Activated T-cell treated with anti-CD3 and anti-CD28 coated beads, Interleukin-2, amount 50 U/mL, for 24 hours (primary cell): ENCODE data around the gene PLXDC2.
"Not testable (repeated sequence)": the region's sequence is repeated elsewhere in the genome, so short reads cannot be mapped to it uniquely, and the experiment has no call there.

Experiments used
- DNase-seq: peaks from one replicate; pipeline ENCODE4 v3.0.0-alpha.2; 2020
- H3K27ac Mint-ChIP-seq: 2 replicates; pipeline ENCODE4 v1.8.0; 2020; ENCODE audit warnings: mild to moderate bottlenecking, mixed read lengths
- H3K27me3 Mint-ChIP-seq: 2 replicates; pipeline ENCODE4 v1.8.0; 2020; ENCODE audit warnings: mixed read lengths
- H3K36me3 Mint-ChIP-seq: 2 replicates; pipeline ENCODE4 v1.8.0; 2020; ENCODE audit warnings: low read depth, mixed read lengths
- H3K4me1 Mint-ChIP-seq: 2 replicates; pipeline ENCODE4 v1.8.0; 2020; ENCODE audit warnings: low read depth, mixed read lengths
- H3K4me3 Mint-ChIP-seq: 2 replicates; pipeline ENCODE4 v1.8.0; 2020; ENCODE audit warnings: mild to moderate bottlenecking, moderate library complexity, mixed read lengths
- H3K9me3 Mint-ChIP-seq: 2 replicates; pipeline ENCODE4 v1.8.0; 2020; ENCODE audit warnings: mixed read lengths

Gene PLXDC2

DNA sequence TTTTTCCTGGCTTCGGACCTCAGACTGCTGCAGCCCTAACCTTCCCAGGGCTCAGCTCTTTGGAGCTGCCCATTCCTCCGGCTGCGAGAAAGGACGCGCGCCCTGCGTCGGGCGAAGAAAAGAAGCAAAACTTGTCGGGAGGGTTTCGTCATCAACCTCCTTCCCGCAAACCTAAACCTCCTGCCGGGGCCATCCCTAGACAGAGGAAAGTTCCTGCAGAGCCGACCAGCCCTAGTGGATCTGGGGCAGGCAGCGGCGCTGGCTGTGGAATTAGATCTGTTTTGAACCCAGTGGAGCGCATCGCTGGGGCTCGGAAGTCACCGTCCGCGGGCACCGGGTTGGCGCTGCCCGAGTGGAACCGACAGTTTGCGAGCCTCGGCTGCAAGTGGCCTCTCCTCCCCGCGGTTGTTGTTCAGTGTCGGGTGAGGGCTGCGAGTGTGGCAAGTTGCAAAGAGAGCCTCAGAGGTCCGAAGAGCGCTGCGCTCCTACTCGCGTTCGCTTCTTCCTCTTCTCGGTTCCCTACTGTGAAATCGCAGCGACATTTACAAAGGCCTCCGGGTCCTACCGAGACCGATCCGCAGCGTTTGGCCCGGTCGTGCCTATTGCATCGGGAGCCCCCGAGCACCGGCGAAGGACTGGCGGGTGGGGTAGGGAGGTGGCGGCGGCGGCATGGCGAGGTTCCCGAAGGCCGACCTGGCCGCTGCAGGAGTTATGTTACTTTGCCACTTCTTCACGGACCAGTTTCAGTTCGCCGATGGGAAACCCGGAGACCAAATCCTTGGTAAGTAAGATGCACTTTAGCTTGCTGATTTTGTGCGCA lies at the start of gene PLXDC2:
TSS of gene PLXDC2 (plus strand) at position 22 of the 820 bp plus-strand sequence.
- H3K4me3 Mint-ChIP-seq: peak within 1 kb of the TSS; percentile 45
- no peaks in the 10 kb centered on the region for H3K4me1 Mint-ChIP-seq
- no peaks in the 10 kb centered on the region for H3K9me3 Mint-ChIP-seq
- H3K36me3 Mint-ChIP-seq: no peaks in the 10 kb centered on the region
- peaks cover 47% of the 10 kb centered on the region for H3K27me3 Mint-ChIP-seq
- no peak within 1 kb of the TSS for H3K27ac Mint-ChIP-seq
- DNase-seq: peak; percentile 26

DNA sequence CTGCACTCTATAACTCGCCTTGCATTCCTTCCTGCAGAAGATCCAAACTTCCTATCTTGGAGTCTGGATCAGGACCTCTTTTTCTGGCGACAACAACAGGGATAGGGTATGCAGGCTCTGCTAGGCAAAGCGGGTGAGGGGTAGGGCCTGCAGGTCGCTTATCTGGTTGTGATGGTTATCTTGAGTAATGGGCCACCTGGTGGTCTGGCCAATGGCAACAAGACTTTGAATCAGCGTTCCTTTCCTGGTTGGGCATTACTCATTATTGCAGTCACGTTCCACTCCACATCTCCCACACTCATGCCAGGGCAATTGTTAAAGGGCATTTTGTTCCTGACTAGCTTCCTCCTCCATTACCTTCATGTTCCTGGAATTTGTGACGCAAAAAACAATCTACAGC lies 48.4 kb upstream of the PLXDC2 start:
- Mint-ChIP-seq H3K4me3 (no peak overlapping the region), H3K9me3 (peaks cover 5% of the 10 kb centered on the region), H3K4me1 (no peaks in the 10 kb centered on the region), H3K27me3 (no peaks in the 10 kb centered on the region), H3K36me3 (no peaks in the 10 kb centered on the region), H3K27ac (no peak overlapping the region)
- DNase-seq: no peak

- DNase-seq: not testable (repeated sequence)
Measured at GRCh38 chr10:19769826-19770225, 46.4 kb upstream of the PLXDC2 start.

GRCh38 chr10:19772972-19773371 lies 43.3 kb upstream of the PLXDC2 start:
- no peak for DNase-seq
- Mint-ChIP-seq H3K4me1 (no peaks in the 10 kb centered on the region), H3K4me3 (no peak overlapping the region), H3K36me3 (no peaks in the 10 kb centered on the region), H3K9me3 (peaks cover 6% of the 10 kb centered on the region), H3K27me3 (no peaks in the 10 kb centered on the region), H3K27ac (no peak overlapping the region)

More at GRCh38 chr10:19769826-19770225, 46.4 kb upstream of the PLXDC2 start:
- H3K9me3 Mint-ChIP-seq, H3K4me3 Mint-ChIP-seq, H3K27me3 Mint-ChIP-seq, H3K36me3 Mint-ChIP-seq, H3K27ac Mint-ChIP-seq, H3K4me1 Mint-ChIP-seq: not testable (repeated sequence)

- Mint-ChIP-seq H3K36me3 (no peaks in the 10 kb centered on the region), H3K4me3 (no peak overlapping the region), H3K27ac (no peak overlapping the region), H3K9me3 (peaks cover 4% of the 10 kb centered on the region), H3K27me3 (no peaks in the 10 kb centered on the region), H3K4me1 (no peaks in the 10 kb centered on the region)
- no peak for DNase-seq
Measured at GRCh38 chr10:19775296-19775695, 40.9 kb upstream of the PLXDC2 start.

- peaks cover 4% of the 10 kb centered on the region for H3K9me3 Mint-ChIP-seq
- H3K4me1 Mint-ChIP-seq: no peaks in the 10 kb centered on the region
- no peak overlapping the region for H3K27ac Mint-ChIP-seq
- H3K4me3 Mint-ChIP-seq: no peak overlapping the region
- H3K36me3 Mint-ChIP-seq: no peaks in the 10 kb centered on the region
- H3K27me3 Mint-ChIP-seq: no peaks in the 10 kb centered on the region
- DNase-seq: no peak
Measured at GRCh38 chr10:19777806-19778205, 38.4 kb upstream of the PLXDC2 start.

DNA sequence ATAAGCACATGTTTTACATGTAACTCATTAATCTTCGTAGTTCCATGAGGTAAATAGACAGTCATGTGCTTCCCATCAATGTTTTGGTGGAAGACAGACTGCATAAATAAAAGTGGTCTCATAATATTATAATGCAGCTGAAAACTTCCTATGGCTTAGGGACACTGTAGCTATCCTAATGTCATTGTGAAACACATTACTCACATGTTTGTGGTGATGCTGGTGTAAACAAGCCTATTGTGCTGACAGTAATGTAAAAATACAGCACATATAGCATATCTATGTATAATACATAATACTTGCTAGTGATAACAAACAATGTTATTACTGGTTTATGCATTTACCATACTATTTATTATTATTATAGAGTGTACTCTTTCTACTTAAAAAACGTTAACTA lies 37.2 kb upstream of the PLXDC2 start:
- Mint-ChIP-seq H3K9me3 (peaks cover 4% of the 10 kb centered on the region), H3K36me3 (no peaks in the 10 kb centered on the region), H3K27ac (no peak overlapping the region), H3K4me3 (no peak overlapping the region), H3K4me1 (no peaks in the 10 kb centered on the region), H3K27me3 (no peaks in the 10 kb centered on the region)
- DNase-seq: no peak

GRCh38 chr10:19782430-19783089 lies 33.7 kb upstream of the PLXDC2 start:
- Mint-ChIP-seq H3K36me3 (no peaks in the 10 kb centered on the region), H3K9me3 (no peaks in the 10 kb centered on the region), H3K27ac (no peak overlapping the region), H3K4me3 (no peak overlapping the region), H3K4me1 (no peaks in the 10 kb centered on the region), H3K27me3 (no peaks in the 10 kb centered on the region)
- DNase-seq: no peak

GRCh38 chr10:19783721-19784120 lies 32.5 kb upstream of the PLXDC2 start:
- no peaks in the 10 kb centered on the region for H3K36me3 Mint-ChIP-seq
- H3K4me3 Mint-ChIP-seq: no peak overlapping the region
- H3K4me1 Mint-ChIP-seq: no peaks in the 10 kb centered on the region
- H3K27me3 Mint-ChIP-seq: no peaks in the 10 kb centered on the region
- H3K27ac Mint-ChIP-seq: no peak overlapping the region
- no peaks in the 10 kb centered on the region for H3K9me3 Mint-ChIP-seq
- DNase-seq: no peak

DNA sequence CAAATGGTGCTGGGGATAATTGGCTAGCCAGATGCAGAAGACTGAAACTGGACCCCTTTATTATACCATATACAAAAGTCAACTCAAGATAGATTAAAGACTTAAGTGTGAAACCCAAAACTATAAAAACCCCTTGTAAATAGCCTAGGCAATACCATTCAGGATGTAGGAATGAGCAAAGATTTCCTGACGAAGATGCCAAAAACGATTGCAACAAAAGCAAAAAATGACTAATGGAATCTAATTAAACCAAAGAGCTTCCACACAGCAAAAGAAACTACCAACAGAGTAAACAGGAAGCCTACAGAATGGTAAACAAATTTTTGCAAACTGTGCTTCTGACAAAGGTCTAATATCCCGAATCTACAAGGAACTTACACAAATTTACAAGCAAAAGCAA lies 30.9 kb upstream of the PLXDC2 start:
- no peak overlapping the region for H3K27ac Mint-ChIP-seq
- H3K4me3 Mint-ChIP-seq: no peak overlapping the region
- H3K9me3 Mint-ChIP-seq: no peaks in the 10 kb centered on the region
- H3K36me3 Mint-ChIP-seq: no peaks in the 10 kb centered on the region
- no peaks in the 10 kb centered on the region for H3K27me3 Mint-ChIP-seq
- no peaks in the 10 kb centered on the region for H3K4me1 Mint-ChIP-seq
- no peak for DNase-seq

DNA sequence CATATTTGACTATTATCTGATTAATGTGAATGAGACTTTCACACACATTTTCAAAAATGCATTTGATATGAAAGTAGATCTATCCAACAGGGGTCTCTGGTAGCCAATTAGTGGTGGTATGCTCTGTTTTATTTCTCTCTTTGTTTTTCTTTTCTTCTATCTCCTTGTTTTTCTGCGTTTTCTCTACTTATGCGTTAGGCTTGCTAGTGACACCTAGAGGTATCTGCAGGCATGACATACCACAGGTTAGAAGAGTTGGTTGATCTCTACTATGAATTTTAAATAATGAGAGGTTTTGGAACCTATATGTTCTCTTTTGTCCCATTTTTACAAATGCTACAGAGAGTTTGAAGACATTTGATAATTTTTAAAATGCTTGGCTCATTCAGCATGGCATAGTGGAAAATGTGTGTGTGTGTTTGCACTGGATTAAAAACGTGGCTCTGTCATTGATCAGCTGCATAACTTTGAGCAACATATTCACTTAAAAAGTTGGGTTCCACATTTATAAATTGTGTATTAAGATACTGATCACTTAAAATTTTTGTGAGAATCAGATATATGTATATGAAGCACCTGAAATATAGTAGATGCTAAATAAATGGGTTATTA lies 28.1 kb upstream of the PLXDC2 start:
- no peaks in the 10 kb centered on the region for H3K36me3 Mint-ChIP-seq
- no peaks in the 10 kb centered on the region for H3K9me3 Mint-ChIP-seq
- no peaks in the 10 kb centered on the region for H3K27me3 Mint-ChIP-seq
- no peaks in the 10 kb centered on the region for H3K4me1 Mint-ChIP-seq
- no peak overlapping the region for H3K4me3 Mint-ChIP-seq
- no peak for DNase-seq
- H3K27ac Mint-ChIP-seq: no peak overlapping the region

DNA sequence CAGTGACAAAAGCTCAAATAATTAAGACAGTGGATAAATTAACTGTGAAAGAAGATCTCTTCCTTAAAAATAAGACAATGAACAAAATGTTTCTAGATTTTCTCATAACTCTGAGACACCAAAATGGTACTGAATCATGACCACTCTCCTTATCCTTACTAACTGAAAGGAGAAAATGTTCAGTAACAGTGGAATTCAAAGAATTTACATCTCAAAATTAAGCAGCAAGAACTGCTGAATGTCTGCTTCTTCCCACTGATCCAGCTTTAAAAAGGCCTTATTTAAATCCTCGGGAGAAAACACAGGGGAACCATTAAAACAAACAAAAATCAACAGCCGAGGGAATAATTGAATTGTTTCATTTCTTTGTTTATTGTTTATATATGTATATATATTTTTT lies 27.3 kb upstream of the PLXDC2 start:
- Mint-ChIP-seq H3K4me3 (no peak overlapping the region), H3K4me1 (no peaks in the 10 kb centered on the region), H3K27ac (no peak overlapping the region), H3K36me3 (no peaks in the 10 kb centered on the region), H3K9me3 (no peaks in the 10 kb centered on the region), H3K27me3 (no peaks in the 10 kb centered on the region)
- DNase-seq: no peak

DNA sequence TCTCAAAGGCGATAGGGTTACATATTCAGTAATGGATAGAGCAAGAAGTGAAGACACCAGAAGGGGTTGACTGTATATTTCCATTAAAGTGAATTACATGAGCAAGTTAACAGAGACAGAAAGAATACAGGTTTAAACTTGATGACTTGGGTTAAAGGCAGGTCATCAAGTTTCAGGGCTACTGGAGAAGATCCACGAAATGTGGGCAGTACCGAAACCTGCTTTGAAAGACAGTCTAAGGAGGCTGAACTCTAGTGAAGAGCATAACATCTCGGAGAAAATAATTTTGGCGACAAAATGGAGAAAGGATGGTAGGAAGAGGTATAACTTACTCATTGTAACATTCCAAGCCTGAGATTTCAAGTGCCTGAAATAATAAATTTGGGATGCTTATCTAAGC lies 26.6 kb upstream of the PLXDC2 start:
- H3K4me1 Mint-ChIP-seq: no peaks in the 10 kb centered on the region
- H3K36me3 Mint-ChIP-seq: no peaks in the 10 kb centered on the region
- no peaks in the 10 kb centered on the region for H3K9me3 Mint-ChIP-seq
- H3K4me3 Mint-ChIP-seq: no peak overlapping the region
- no peaks in the 10 kb centered on the region for H3K27me3 Mint-ChIP-seq
- H3K27ac Mint-ChIP-seq: no peak overlapping the region
- no peak for DNase-seq

DNA sequence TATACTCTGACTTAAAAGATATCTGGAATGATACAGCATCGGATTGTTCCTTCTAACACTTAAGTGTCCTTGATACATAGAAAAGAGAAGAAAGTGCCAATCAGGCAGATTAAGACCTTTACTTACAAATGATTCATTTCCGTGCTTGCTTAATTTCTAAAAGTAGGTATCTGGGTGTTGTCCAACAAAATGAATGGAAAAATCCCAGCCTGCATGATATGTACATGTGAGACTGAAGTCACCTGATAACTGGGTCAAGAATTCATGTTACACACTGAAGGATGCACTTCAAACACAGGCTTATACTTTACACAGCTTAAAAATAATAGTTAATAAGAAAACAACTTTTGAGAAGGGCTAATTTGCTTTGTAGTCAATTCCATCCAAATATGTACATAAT lies 25.2 kb upstream of the PLXDC2 start:
- Mint-ChIP-seq H3K27ac (no peak overlapping the region), H3K4me1 (no peaks in the 10 kb centered on the region), H3K27me3 (no peaks in the 10 kb centered on the region), H3K9me3 (peaks cover 3% of the 10 kb centered on the region), H3K36me3 (no peaks in the 10 kb centered on the region), H3K4me3 (no peak overlapping the region)
- no peak for DNase-seq

DNA sequence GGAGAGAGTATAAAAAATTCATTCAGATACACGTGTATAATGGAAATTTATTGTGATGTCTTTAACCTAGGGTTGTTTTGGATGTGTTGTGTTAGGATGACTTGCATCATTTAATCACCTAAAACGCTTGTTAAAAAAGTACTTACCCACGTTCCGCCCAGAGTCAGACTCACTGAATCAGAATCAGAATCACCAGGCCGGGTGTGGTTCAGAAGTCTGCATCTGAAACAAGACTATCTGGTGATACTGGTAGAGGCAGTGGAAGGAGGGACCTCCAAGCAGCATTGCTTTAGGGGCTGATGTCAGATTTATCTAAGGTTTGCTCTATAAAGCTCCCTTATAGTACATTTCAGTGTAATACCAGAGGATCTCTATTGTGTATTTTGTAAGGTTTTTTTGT lies 20.5 kb upstream of the PLXDC2 start:
- no peak for DNase-seq
- no peak overlapping the region for H3K27ac Mint-ChIP-seq
- H3K36me3 Mint-ChIP-seq: no peaks in the 10 kb centered on the region
- peaks cover 3% of the 10 kb centered on the region for H3K9me3 Mint-ChIP-seq
- H3K27me3 Mint-ChIP-seq: no peaks in the 10 kb centered on the region
- no peaks in the 10 kb centered on the region for H3K4me1 Mint-ChIP-seq
- no peak overlapping the region for H3K4me3 Mint-ChIP-seq
